A549 (cell line): ENCODE data around the gene IER3IP1.

Experiments
- CTCF ChIP-seq: fragments of >200 bp; sonication (Bioruptor Twin); formaldehyde crosslinking; IDR thresholded peaks from 3 replicates; pipeline ENCODE4 v1.5.1; 2016
- HMGXB4 ChIP-seq: fragments of 250-450 bp; sonication (Bioruptor Pico); IDR thresholded peaks from 2 replicates; pipeline ENCODE4 v1.5.0; 2021; ENCODE audit warnings: mild to moderate bottlenecking, moderate library complexity, borderline replicate concordance
- MYC ChIP-seq: IDR thresholded peaks from 2 replicates; pipeline ENCODE4 v1.6.1; 2012; ENCODE audit warnings: mild to moderate bottlenecking, inconsistent platforms, low read length, improper control_type of control experiment, borderline replicate concordance
- NFE2L2 ChIP-seq: fragments of 150-350 bp; conservative IDR thresholded peaks from 2 replicates; pipeline ENCODE4 v1.6.1; 2014; ENCODE audit warnings: low read length
- NPAS2 ChIP-seq: fragments of 250-450 bp; sonication (Bioruptor Pico); IDR thresholded peaks from 2 replicates; pipeline ENCODE4 v1.8.0; 2022; ENCODE audit warnings: mild to moderate bottlenecking, moderate library complexity, borderline replicate concordance
- POLR2A ChIP-seq: IDR thresholded peaks from 2 replicates; pipeline ENCODE4 v1.6.1; 2012; ENCODE audit warnings: mild to moderate bottlenecking, low read length
- USF2 ChIP-seq: fragments of 450-650 bp; IDR thresholded peaks from 2 replicates; pipeline ENCODE4 v1.6.1; 2014; ENCODE audit warnings: antibody characterized with exemption

- TF ChIP-seq POLR2A (no peak), NPAS2 (CRISPR knock-in tag) (no peak), CTCF (no peak), MYC (no peak), USF2 (no peak), NFE2L2 (no peak), HMGXB4 (CRISPR knock-in tag) (no peak)
Observed at GRCh38 chr18:47141289-47141688, 34.9 kb downstream of the IER3IP1 start.
